ENCODE measurements around the gene SLC45A2. TPM values are rescaled to one million over a fixed set of nuclear protein-coding genes. Genes with fewer than 3 reads are reported as not detected.
A peak's percentile ranks its signal among the peaks of the same experiment; 100 is the strongest.

Gene SLC45A2
- total RNA-seq, 3 donors from 2014 or later = not detected

DNA sequence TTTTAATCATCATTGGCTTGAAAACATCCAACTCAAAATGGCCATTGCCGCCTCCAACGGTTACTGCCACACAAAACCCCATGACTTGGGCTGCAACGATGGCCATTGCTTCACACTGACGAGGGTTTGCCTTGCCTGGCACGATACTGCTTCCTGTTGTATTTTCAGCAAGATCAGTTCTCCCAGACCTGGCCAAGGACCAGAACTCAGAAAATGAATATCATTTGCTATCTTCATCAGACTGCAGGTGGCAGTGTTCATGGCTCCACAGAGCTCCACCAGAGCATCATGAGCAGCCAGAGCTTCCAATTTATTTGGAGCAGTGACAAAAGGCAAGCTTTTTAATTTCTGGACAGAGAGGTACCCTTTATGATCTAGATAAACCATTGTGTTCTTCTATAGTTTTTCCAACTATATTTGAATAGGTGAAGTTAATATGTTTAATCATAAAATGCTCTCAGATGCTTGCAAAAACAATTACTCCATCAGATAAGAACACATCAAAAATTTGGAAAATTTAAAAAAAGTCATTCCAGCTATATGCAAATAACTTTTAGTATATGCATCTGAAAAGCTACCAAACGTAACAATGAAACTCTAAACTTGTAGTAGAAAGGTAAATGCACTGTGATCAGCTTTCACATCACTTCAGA lies 13.0 kb upstream of the SLC45A2 start:
- ATAC-seq (peak; percentile 56 to 60), DNase-seq (no peak)
- Mint-ChIP-seq H3K4me1 (ENCODE audit: low read depth) (peaks cover 4% of the 10 kb centered on the region), H3K27me3 (ENCODE audit: low read depth) (no peaks in the 10 kb centered on the region), H3K4me3 (no peak overlapping the region), H3K36me3 (ENCODE audit: insufficient read depth) (peaks cover 21% of the 10 kb centered on the region), H3K9me3 (no peaks in the 10 kb centered on the region)

DNA sequence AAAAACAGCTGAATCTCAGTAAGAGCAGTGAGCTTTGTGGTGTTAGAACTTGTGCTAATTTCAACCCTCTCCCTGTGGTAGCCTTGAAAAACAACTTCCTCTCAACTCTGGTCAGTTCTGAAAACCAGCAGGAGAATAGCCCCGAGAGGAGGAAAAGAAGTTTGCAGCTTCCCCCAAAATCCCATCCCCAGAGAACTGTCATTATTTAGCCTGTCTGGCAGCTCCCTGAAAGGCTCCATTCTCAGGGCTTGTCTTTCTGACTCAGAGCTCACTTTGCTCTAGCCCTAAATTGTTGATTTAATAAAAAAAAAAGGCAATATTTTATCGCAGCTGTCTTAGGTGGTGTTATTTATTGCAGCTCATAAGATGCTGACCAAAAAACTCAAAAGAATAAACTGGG lies 11.4 kb upstream of the SLC45A2 start:
- no peak overlapping the region for H3K4me3 Mint-ChIP-seq
- no peaks in the 10 kb centered on the region for H3K9me3 Mint-ChIP-seq
- no peaks in the 10 kb centered on the region for H3K27me3 Mint-ChIP-seq (ENCODE audit: low read depth)
- DNase-seq (no peak), ATAC-seq (no peak)
- peaks cover 4% of the 10 kb centered on the region for H3K4me1 Mint-ChIP-seq (ENCODE audit: low read depth)
- H3K36me3 Mint-ChIP-seq (ENCODE audit: insufficient read depth) = peaks cover 21% of the 10 kb centered on the region

DNA sequence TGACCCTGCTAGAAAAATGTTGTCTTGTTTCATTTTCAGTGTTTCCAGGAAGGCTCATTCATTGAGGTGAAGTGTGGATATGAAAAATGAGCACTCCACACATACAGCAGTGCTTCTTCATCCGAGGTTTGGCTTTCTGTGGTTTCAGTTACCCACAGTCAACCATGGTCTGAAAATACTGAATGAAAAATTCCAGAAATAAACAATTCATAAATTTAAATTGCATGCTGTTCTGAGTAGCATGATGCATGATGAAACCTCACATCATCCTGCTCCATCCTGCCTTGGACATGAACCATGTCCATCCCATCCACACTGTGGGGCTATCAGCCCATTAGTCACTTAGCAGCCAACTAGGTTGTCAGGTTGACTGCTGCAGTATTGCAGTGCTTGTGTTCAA lies 10.4 kb upstream of the SLC45A2 start:
- peaks cover 4% of the 10 kb centered on the region for H3K4me1 Mint-ChIP-seq (ENCODE audit: low read depth)
- H3K27me3 Mint-ChIP-seq (ENCODE audit: low read depth) = no peaks in the 10 kb centered on the region
- no peaks in the 10 kb centered on the region for H3K9me3 Mint-ChIP-seq
- H3K36me3 Mint-ChIP-seq (ENCODE audit: insufficient read depth) = peaks cover 25% of the 10 kb centered on the region
- no peak for DNase-seq
- no peak for ATAC-seq
- H3K4me3 Mint-ChIP-seq = no peak overlapping the region

DNA sequence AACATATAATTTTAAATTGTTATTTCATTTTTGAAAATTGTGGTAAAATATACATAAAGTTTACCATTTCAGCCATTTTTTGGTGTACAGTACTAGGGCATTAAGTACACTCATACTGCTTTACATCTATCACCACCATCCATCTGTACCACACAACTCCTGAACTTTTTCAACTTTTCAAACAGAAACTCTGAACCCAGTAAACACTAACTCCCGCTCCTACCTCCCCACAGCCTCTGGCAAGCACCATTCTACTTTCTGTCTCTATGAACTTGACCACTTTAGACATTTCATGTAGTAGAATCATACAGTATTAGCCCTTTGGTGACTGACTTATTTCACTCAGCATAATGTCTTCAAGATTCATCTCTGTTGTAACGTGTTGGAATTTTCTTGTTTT lies 8.4 kb upstream of the SLC45A2 start:
- no peaks in the 10 kb centered on the region for H3K9me3 Mint-ChIP-seq
- no peaks in the 10 kb centered on the region for H3K27me3 Mint-ChIP-seq (ENCODE audit: low read depth)
- H3K4me3 Mint-ChIP-seq = no peak overlapping the region
- peaks cover 32% of the 10 kb centered on the region for H3K36me3 Mint-ChIP-seq (ENCODE audit: insufficient read depth)
- peaks cover 3% of the 10 kb centered on the region for H3K4me1 Mint-ChIP-seq (ENCODE audit: low read depth)
- DNase-seq = no peak
- no peak for ATAC-seq

DNA sequence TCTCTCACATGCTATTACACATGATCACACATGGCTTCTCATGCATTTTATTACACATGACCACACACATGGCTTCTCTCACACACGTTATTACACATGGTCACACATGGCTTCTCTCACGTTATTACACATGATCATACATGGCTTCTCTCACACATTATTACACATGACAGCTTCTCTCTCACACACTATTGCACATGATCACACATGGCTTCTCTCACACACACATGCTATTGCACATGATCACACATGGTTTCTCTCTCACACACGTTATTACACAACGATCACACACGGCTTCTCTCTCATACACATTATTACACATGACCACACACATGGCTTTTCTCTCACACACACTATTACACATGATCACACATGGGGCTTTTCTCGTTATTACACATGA lies 954 bp upstream of the SLC45A2 start:
- ATAC-seq (no peak), DNase-seq (no peak)
- peaks cover 21% of the 10 kb centered on the region for H3K36me3 Mint-ChIP-seq (ENCODE audit: insufficient read depth)
- H3K27me3 Mint-ChIP-seq (ENCODE audit: low read depth) = no peaks in the 10 kb centered on the region
- H3K4me3 Mint-ChIP-seq = no peak overlapping the region
- no peaks in the 10 kb centered on the region for H3K9me3 Mint-ChIP-seq
- H3K4me1 Mint-ChIP-seq (ENCODE audit: low read depth) = no peaks in the 10 kb centered on the region

DNA sequence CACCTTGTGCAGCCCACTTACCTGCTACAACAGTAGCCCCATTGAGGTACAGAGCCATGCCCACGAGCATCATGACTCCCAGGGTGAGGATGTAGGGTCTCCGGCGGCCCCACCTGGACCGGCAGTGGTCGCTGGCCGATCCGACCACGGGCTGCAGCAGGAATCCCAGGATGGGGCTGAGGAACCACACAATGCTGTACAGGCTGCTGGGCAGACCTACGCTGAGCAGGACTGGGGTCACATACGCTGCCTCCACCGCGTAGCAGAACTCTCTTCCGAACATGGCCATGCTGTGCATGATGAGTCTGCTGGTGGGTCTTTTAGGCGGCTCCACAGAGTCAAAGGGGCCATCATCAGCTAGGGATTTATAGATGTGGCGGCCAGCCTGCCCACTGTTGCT lies 315 bp downstream of the SLC45A2 start:
- no peak overlapping the region for H3K4me3 Mint-ChIP-seq
- ATAC-seq = no peak
- H3K36me3 Mint-ChIP-seq (ENCODE audit: insufficient read depth) = peaks cover 15% of the 10 kb centered on the region
- no peaks in the 10 kb centered on the region for H3K4me1 Mint-ChIP-seq (ENCODE audit: low read depth)
- no peaks in the 10 kb centered on the region for H3K27me3 Mint-ChIP-seq (ENCODE audit: low read depth)
- DNase-seq = no peak
- no peaks in the 10 kb centered on the region for H3K9me3 Mint-ChIP-seq

DNA sequence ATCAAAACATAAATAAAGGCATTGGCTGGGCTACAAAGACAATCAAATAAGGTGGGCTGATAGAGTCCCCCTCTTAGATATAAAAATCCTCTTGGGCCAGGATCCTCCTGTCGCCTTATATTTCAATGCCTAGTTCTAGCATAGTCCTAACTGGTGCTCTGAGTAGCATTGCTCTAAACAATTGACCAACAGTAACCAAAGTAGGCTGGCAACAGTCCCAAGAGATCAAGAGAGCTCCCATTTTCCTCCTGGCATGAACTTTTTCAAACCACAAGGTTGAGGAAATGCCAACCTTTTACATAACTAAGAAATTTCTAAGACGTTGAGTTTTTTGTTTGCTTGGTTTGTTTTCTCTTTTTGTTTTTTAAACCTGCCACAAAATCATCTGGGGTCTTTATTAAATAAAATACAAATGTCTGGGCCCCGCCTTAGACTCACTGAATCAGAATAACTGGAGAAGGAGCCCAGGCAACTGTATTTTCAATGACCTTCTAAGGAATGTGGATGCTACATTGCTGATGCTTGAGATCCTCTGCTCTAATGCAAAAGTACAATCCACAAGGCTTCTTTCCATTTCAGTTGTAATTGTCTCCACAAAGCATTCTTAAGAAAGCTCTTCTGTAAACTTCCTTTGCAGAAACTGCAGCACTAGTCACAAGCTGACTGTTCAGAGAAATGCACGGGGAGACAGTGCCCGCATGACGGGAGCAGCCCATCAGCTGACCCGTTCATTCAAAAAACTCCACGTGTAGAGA lies 2.9 kb downstream of the SLC45A2 start:
- H3K27me3 Mint-ChIP-seq (ENCODE audit: low read depth) = no peaks in the 10 kb centered on the region
- DNase-seq (no peak), ATAC-seq (no peak)
- H3K4me3 Mint-ChIP-seq = no peak overlapping the region
- H3K4me1 Mint-ChIP-seq (ENCODE audit: low read depth) = no peaks in the 10 kb centered on the region
- no peaks in the 10 kb centered on the region for H3K36me3 Mint-ChIP-seq (ENCODE audit: insufficient read depth)
- H3K9me3 Mint-ChIP-seq = no peaks in the 10 kb centered on the region

DNA sequence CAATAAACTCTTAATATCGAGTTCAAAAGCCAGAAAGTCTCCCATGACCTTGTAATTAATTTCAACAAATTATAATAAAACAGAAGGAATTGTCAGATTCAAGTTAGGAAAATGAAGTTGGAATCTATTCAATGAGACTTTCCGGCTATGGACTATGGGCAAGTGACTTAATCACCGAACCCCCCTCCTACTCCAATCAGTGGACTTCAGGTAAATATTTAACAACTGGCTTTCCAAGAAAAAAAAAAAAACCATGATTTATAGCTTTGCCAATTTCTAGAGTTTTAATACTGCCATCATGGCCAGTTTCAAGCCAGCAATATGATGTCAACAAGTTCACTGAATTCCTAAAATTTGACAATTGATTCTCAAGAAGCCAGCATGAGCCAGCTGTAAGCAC lies 4.5 kb downstream of the SLC45A2 start:
- no peak for ATAC-seq
- Mint-ChIP-seq H3K36me3 (ENCODE audit: insufficient read depth) (no peaks in the 10 kb centered on the region), H3K4me3 (no peak overlapping the region), H3K27me3 (ENCODE audit: low read depth) (no peaks in the 10 kb centered on the region), H3K9me3 (no peaks in the 10 kb centered on the region), H3K4me1 (ENCODE audit: low read depth) (no peaks in the 10 kb centered on the region)
- no peak for DNase-seq

DNA sequence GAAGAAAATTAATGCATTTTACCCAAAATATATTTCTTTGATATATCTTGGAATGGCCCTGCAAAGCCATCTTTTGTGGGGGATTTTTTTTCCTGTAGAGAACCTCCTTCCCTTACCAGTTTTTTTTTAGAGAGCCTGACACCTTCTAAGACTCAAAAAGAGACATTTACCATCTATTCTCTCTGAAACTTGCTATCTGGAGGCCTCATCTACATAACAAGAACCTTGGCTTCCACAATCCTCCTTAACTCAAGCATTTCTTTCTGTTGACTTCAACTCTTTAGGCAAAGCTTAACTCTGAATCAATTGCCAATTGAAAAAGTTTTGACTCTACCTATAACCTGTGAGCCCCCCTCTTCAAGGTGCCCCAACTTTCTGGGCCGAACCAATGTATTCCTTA lies 6.2 kb downstream of the SLC45A2 start:
- ATAC-seq (no peak), DNase-seq (no peak)
- Mint-ChIP-seq H3K36me3 (ENCODE audit: insufficient read depth) (no peaks in the 10 kb centered on the region), H3K27me3 (ENCODE audit: low read depth) (no peaks in the 10 kb centered on the region), H3K4me3 (no peak overlapping the region), H3K9me3 (no peaks in the 10 kb centered on the region), H3K4me1 (ENCODE audit: low read depth) (peaks cover 3% of the 10 kb centered on the region)

DNA sequence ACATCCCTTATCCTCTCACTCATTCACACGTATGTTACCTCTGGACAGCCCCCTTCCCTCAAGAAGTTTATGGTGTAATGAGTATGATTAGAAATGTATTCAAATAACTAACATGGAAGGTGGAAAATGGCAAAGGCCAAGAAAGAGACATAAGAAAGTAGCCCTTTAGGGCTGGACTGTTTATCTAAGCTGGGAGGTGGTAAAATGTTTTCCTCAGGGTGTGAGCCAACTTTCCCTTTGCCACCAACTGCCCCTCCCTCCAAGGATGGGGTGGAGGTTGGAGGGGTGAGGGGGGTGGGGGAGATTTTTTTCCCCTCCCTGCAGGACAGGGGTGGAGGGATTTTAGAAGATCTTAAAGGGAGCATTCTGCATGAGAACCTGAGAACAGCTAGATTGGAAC lies 8.2 kb downstream of the SLC45A2 start:
- H3K36me3 Mint-ChIP-seq (ENCODE audit: insufficient read depth) = no peaks in the 10 kb centered on the region
- no peak overlapping the region for H3K4me3 Mint-ChIP-seq
- DNase-seq = no peak
- peaks cover 4% of the 10 kb centered on the region for H3K4me1 Mint-ChIP-seq (ENCODE audit: low read depth)
- no peaks in the 10 kb centered on the region for H3K9me3 Mint-ChIP-seq
- ATAC-seq = no peak
- H3K27me3 Mint-ChIP-seq (ENCODE audit: low read depth) = peaks cover 2% of the 10 kb centered on the region

DNA sequence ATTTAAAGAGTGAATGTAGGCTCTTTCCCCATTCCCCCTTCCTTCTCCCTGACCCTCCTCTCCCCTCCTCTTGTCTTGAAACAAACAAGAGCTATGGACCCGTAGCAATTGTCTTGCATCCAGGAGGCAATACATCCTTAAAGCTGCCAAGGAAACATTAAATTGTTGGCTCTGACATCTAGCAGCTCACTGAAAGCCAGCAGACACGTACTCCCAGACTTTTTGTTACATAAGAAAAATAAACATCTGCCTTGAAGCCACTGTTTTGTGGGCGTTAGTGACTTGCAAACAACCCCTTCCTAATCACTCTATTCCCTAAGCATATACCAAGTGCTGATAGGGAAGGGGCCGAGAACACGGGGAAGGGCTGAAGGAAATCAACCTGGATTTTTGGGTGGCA lies 8.6 kb downstream of the SLC45A2 start:
- Mint-ChIP-seq H3K27me3 (ENCODE audit: low read depth) (peaks cover 2% of the 10 kb centered on the region), H3K36me3 (ENCODE audit: insufficient read depth) (no peaks in the 10 kb centered on the region), H3K9me3 (no peaks in the 10 kb centered on the region), H3K4me1 (ENCODE audit: low read depth) (peaks cover 4% of the 10 kb centered on the region), H3K4me3 (no peak overlapping the region)
- DNase-seq (no peak), ATAC-seq (no peak)

DNA sequence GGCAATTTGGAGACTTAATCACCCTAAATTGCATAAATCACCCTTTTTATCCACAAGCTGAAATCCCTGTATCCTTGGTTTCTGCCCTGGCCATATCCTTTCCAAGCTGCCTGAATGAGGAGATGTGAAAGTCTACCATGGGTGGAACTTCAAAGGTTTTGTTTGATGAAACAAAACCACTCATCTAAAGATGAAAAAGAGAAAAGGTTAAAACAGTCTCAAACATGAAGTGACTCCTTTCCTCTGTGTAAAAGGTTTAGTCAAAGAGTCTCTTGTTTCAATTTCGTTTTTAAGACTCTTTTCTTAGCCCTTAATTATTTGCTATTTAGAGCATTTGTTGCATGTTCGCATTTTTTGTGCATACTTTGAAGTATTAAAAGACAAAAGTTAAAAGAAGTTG lies 11.2 kb downstream of the SLC45A2 start:
- H3K4me3 Mint-ChIP-seq = no peak overlapping the region
- DNase-seq (no peak), ATAC-seq (peak; percentile 65 to 67)
- H3K4me1 Mint-ChIP-seq (ENCODE audit: low read depth) = peaks cover 4% of the 10 kb centered on the region
- H3K27me3 Mint-ChIP-seq (ENCODE audit: low read depth) = peaks cover 2% of the 10 kb centered on the region
- H3K9me3 Mint-ChIP-seq = no peaks in the 10 kb centered on the region
- H3K36me3 Mint-ChIP-seq (ENCODE audit: insufficient read depth) = no peaks in the 10 kb centered on the region

DNA sequence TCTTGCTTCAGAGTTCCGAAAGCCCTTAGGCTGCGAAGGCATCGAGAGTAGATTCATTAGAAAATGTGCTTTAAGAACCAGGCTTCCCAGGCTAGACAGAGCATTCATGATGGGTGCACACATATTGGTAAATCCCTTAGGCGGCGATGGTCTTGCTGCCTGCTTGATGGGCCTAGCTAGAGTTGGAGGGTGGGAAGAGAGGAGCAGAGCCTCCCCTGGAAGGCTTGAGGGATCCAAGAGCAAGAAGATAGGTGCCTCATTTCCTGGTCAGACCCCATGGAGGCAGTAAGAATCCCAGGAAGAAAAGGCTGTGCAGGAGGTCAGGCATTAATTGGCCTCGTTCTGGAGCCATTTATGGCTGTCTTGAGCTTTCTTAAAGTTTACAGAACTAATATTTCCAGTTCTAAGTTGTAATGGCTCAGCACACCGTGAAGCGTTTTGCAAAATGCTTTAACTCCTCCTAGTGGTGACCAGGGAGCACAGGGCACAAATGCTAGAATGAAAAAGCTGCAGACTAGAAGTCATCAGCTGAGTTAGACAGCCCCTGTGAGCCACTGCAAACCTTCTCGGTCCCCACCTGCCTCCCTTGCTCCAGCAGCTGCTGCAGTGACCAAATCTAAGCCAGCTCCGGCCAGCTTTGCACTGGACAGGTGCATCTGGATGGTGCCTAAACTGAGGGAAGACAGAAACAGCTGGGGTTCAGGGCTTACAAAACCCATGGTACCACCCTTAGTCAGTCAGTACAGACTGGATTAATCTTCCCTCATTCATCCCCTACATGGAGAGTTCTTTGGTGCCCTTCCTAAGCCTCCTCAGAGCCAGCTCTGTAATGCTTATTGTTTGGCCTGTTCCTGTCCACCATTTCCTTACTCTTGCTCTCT lies 14.7 kb downstream of the SLC45A2 start:
- Mint-ChIP-seq H3K27me3 (ENCODE audit: low read depth) (peaks cover 2% of the 10 kb centered on the region), H3K9me3 (no peaks in the 10 kb centered on the region), H3K4me1 (ENCODE audit: low read depth) (peaks cover 6% of the 10 kb centered on the region), H3K36me3 (ENCODE audit: insufficient read depth) (no peaks in the 10 kb centered on the region), H3K4me3 (no peak overlapping the region)
- no peak for DNase-seq
- peak in 1 of 2 donors; percentile 43 for ATAC-seq

DNA sequence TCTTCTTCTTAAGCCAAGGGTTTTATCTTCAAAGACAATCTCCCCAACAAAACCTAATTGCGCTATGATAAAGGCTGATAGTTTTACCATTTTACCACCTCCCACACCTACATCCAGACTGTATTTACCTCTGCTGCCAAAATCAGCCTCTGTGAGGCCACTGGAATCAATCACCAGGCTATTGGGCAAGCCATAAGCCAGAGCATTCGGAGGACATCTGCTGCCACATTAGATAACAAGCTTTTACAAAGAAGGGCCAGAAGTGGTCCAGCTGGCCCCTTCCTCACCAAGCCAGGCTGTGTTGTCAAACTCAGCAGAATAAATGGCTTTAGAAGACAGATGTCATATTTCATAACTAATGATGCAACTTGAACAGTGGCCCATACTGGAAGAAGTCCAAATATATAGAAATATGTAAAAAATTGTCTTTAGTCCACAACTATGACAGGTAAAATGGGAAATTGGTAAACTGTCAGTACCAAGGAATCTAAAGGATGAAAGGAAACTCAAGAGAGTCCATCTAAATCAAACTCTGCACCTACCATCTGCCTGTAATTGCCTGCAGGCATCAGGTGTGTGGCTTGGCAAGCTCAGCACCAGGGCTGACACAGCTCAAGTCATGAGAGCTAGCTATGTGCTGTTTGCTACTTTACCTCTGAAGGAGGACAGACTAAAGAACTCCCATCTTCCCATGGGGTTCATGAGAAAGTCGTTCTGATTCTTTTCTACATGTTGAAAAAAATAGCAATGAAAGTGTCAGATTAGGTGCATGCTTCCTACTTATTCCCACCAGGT lies 16.1 kb downstream of the SLC45A2 start:
- no peaks in the 10 kb centered on the region for H3K36me3 Mint-ChIP-seq (ENCODE audit: insufficient read depth)
- DNase-seq (no peak), ATAC-seq (no peak)
- peaks cover 8% of the 10 kb centered on the region for H3K4me1 Mint-ChIP-seq (ENCODE audit: low read depth)
- peaks cover 2% of the 10 kb centered on the region for H3K27me3 Mint-ChIP-seq (ENCODE audit: low read depth)
- H3K9me3 Mint-ChIP-seq = no peaks in the 10 kb centered on the region
- no peak overlapping the region for H3K4me3 Mint-ChIP-seq

All from activated T-cell treated with anti-CD3 and anti-CD28 coated beads, Interleukin-2, amount 50 U/mL, for 4 hours (primary cell).